K562 (cell line): ENCODE results near the gene TNFSF9. TPM values are rescaled to one million over a fixed set of nuclear protein-coding genes. Genes with fewer than 3 reads are reported as not detected.

Experiments
- HNRNPL ChIP-seq: fragments of 200-400 bp; formaldehyde crosslinking; IDR thresholded peaks from 2 replicates; pipeline ENCODE4 v1.6.1; 2017; ENCODE audit warnings: low read depth, mild to moderate bottlenecking, low read length
- PHF20 ChIP-seq: fragments of 450-650 bp; IDR thresholded peaks from 2 replicates; pipeline ENCODE4 v1.6.1; 2018; ENCODE audit not compliant: partially characterized antibody
- RBBP5 ChIP-seq: fragments of 200-600 bp; sonication (generic); IDR thresholded peaks from 2 replicates; pipeline ENCODE4 v1.6.1; 2012; ENCODE audit warnings: borderline replicate concordance, mild to moderate bottlenecking, low read length, control low read depth, inconsistent platforms; ENCODE audit not compliant: insufficient read depth, poor library complexity, severe bottlenecking
- SRSF7 ChIP-seq: fragments of 200-400 bp; formaldehyde crosslinking; optimal IDR thresholded peaks from 2 replicates; pipeline ENCODE3; 2017; ENCODE audit warnings: mild to moderate bottlenecking, low read depth, low read length
- ZNF274 ChIP-seq: IDR thresholded peaks from 2 replicates; pipeline ENCODE4 v1.6.1; 2011; ENCODE audit warnings: low read depth, mild to moderate bottlenecking, low read length, moderate library complexity, borderline replicate concordance
- polyA plus RNA-seq, 8 experiments: library from polyadenylated mRNA; depleted of rRNA in 4 of 8; stranded (reverse) in 5 of 8; unstranded in 3 of 8; fragments of >200 nt; fragmentation: Nextera tagmentation in 2 of 8; fragmentation: Illumina TruSeq in 1 of 8; extraction: Ambion mirVana in 2 of 8; extraction: Trizol in 1 of 8; gene quantifications; 2 replicates each; pipeline versions ENCODE4 v1.2.1 to v1.2.3, GENCODE V29; 2011 to 2014; ENCODE audit warnings: inconsistent platforms in 1 of 8, missing spikeins in 1 of 8
- total RNA-seq, 7 experiments: library from RNA; depleted of rRNA in 6 of 7; stranded (reverse); fragments of >200 nt in 6 of 7; fragmentation: Illumina TruSeq in 2 of 7; extraction: Trizol in 2 of 7; gene quantifications; 2 replicates each; pipeline versions ENCODE4 v1.2.1 to v1.2.3, GENCODE V29; 2011 to 2021; ENCODE audit warnings: low replicate concordance in 1 of 7
- TF ChIP-seq, protein P1 (sequence below), 2 experiments: fragments of 450-650 bp; IDR thresholded peaks; 2 replicates each; pipeline ENCODE4 v1.6.1; 2016
- TF ChIP-seq, protein P2 (sequence below): fragments of 450-650 bp; IDR thresholded peaks from 2 replicates; pipeline ENCODE4 v1.6.1; 2016; ENCODE audit warnings: mild to moderate bottlenecking, moderate library complexity
- TF ChIP-seq, protein P3 (sequence below): fragments of 250-450 bp; sonication (Bioruptor Pico); IDR thresholded peaks from 2 replicates; pipeline ENCODE4 v1.9.0; 2021; ENCODE audit warnings: mild to moderate bottlenecking
- TF ChIP-seq, protein P4 (sequence below), 2 experiments: fragments of 450-650 bp in 1 of 2; IDR thresholded peaks; 2 replicates each; pipeline ENCODE4 v1.6.1; 2011 to 2017; ENCODE audit warnings: low read depth in 2 of 2, antibody characterized with exemption in 1 of 2, borderline replicate concordance in 1 of 2, low read length in 1 of 2, mild to moderate bottlenecking in 1 of 2, mixed read lengths in 1 of 2; ENCODE audit not compliant: control insufficient read depth in 1 of 2

Gene TNFSF9
- total and polyA plus RNA-seq, 9 of the 15 experiments (the other 6 are each of a cell fraction or from before 2014, with no cell fraction given) = 1.4 to 17.9 (median 6.5) TPM

DNA sequence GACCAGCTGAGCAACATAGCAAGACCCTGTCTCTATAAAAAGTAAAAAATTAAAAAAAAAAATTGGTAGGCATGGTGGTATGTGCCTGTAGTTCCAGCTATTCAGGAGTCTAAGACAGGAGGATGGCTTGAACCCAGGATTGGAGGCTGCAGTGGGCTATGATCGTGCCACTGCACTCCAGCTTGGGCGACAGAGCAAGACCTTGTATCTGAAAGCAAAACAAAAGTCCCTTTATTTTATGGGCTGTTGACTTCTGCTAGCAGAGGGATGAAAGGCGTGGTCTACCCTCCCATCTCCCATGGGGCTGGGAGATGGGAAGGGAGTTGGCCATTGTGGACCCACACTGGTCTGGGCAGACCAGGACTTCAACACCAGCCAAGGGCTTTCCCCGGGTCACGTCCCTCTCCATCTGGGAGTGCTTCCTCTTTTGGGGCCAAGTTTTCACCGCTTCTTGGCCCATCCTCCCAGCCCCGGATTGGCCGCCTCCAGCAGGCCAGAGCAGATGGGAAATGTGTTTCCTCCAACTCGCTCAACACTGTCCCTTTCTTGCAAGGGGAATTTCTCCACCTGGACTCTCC lies 2.2 kb upstream of the TNFSF9 start (continued):
- TF ChIP-seq, protein P1, sequence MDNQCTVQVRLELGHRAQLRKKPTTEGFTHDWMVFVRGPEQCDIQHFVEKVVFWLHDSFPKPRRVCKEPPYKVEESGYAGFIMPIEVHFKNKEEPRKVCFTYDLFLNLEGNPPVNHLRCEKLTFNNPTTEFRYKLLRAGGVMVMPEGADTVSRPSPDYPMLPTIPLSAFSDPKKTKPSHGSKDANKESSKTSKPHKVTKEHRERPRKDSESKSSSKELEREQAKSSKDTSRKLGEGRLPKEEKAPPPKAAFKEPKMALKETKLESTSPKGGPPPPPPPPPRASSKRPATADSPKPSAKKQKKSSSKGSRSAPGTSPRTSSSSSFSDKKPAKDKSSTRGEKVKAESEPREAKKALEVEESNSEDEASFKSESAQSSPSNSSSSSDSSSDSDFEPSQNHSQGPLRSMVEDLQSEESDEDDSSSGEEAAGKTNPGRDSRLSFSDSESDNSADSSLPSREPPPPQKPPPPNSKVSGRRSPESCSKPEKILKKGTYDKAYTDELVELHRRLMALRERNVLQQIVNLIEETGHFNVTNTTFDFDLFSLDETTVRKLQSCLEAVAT (IDR thresholded peaks at IDR 0.05) = no peak
- TF ChIP-seq SRSF7 = no peak
- TF ChIP-seq, protein P2, sequence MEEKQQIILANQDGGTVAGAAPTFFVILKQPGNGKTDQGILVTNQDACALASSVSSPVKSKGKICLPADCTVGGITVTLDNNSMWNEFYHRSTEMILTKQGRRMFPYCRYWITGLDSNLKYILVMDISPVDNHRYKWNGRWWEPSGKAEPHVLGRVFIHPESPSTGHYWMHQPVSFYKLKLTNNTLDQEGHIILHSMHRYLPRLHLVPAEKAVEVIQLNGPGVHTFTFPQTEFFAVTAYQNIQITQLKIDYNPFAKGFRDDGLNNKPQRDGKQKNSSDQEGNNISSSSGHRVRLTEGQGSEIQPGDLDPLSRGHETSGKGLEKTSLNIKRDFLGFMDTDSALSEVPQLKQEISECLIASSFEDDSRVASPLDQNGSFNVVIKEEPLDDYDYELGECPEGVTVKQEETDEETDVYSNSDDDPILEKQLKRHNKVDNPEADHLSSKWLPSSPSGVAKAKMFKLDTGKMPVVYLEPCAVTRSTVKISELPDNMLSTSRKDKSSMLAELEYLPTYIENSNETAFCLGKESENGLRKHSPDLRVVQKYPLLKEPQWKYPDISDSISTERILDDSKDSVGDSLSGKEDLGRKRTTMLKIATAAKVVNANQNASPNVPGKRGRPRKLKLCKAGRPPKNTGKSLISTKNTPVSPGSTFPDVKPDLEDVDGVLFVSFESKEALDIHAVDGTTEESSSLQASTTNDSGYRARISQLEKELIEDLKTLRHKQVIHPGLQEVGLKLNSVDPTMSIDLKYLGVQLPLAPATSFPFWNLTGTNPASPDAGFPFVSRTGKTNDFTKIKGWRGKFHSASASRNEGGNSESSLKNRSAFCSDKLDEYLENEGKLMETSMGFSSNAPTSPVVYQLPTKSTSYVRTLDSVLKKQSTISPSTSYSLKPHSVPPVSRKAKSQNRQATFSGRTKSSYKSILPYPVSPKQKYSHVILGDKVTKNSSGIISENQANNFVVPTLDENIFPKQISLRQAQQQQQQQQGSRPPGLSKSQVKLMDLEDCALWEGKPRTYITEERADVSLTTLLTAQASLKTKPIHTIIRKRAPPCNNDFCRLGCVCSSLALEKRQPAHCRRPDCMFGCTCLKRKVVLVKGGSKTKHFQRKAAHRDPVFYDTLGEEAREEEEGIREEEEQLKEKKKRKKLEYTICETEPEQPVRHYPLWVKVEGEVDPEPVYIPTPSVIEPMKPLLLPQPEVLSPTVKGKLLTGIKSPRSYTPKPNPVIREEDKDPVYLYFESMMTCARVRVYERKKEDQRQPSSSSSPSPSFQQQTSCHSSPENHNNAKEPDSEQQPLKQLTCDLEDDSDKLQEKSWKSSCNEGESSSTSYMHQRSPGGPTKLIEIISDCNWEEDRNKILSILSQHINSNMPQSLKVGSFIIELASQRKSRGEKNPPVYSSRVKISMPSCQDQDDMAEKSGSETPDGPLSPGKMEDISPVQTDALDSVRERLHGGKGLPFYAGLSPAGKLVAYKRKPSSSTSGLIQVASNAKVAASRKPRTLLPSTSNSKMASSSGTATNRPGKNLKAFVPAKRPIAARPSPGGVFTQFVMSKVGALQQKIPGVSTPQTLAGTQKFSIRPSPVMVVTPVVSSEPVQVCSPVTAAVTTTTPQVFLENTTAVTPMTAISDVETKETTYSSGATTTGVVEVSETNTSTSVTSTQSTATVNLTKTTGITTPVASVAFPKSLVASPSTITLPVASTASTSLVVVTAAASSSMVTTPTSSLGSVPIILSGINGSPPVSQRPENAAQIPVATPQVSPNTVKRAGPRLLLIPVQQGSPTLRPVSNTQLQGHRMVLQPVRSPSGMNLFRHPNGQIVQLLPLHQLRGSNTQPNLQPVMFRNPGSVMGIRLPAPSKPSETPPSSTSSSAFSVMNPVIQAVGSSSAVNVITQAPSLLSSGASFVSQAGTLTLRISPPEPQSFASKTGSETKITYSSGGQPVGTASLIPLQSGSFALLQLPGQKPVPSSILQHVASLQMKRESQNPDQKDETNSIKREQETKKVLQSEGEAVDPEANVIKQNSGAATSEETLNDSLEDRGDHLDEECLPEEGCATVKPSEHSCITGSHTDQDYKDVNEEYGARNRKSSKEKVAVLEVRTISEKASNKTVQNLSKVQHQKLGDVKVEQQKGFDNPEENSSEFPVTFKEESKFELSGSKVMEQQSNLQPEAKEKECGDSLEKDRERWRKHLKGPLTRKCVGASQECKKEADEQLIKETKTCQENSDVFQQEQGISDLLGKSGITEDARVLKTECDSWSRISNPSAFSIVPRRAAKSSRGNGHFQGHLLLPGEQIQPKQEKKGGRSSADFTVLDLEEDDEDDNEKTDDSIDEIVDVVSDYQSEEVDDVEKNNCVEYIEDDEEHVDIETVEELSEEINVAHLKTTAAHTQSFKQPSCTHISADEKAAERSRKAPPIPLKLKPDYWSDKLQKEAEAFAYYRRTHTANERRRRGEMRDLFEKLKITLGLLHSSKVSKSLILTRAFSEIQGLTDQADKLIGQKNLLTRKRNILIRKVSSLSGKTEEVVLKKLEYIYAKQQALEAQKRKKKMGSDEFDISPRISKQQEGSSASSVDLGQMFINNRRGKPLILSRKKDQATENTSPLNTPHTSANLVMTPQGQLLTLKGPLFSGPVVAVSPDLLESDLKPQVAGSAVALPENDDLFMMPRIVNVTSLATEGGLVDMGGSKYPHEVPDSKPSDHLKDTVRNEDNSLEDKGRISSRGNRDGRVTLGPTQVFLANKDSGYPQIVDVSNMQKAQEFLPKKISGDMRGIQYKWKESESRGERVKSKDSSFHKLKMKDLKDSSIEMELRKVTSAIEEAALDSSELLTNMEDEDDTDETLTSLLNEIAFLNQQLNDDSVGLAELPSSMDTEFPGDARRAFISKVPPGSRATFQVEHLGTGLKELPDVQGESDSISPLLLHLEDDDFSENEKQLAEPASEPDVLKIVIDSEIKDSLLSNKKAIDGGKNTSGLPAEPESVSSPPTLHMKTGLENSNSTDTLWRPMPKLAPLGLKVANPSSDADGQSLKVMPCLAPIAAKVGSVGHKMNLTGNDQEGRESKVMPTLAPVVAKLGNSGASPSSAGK = no peak
- no peak for TF ChIP-seq HNRNPL
- no peak for TF ChIP-seq ZNF274
- no peak for TF ChIP-seq PHF20
- no peak for TF ChIP-seq RBBP5
- TF ChIP-seq, protein P3, sequence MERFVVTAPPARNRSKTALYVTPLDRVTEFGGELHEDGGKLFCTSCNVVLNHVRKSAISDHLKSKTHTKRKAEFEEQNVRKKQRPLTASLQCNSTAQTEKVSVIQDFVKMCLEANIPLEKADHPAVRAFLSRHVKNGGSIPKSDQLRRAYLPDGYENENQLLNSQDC (CRISPR knock-in tag) = no peak
- TF ChIP-seq, protein P4, sequence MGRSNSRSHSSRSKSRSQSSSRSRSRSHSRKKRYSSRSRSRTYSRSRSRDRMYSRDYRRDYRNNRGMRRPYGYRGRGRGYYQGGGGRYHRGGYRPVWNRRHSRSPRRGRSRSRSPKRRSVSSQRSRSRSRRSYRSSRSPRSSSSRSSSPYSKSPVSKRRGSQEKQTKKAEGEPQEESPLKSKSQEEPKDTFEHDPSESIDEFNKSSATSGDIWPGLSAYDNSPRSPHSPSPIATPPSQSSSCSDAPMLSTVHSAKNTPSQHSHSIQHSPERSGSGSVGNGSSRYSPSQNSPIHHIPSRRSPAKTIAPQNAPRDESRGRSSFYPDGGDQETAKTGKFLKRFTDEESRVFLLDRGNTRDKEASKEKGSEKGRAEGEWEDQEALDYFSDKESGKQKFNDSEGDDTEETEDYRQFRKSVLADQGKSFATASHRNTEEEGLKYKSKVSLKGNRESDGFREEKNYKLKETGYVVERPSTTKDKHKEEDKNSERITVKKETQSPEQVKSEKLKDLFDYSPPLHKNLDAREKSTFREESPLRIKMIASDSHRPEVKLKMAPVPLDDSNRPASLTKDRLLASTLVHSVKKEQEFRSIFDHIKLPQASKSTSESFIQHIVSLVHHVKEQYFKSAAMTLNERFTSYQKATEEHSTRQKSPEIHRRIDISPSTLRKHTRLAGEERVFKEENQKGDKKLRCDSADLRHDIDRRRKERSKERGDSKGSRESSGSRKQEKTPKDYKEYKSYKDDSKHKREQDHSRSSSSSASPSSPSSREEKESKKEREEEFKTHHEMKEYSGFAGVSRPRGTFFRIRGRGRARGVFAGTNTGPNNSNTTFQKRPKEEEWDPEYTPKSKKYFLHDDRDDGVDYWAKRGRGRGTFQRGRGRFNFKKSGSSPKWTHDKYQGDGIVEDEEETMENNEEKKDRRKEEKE (IDR thresholded peaks at IDR 0.05; ENCODE audit: borderline replicate concordance in 1 of 2, control insufficient read depth in 1 of 2, low read depth in 2 of 2, low read length in 1 of 2) = no peak
